ENCODE measurements around the gene PCDHA10.
"Not testable (repeated sequence)": the region's sequence is repeated elsewhere in the genome, so short reads cannot be mapped to it uniquely, and the experiment has no call there.

Gene PCDHA10

DNA sequence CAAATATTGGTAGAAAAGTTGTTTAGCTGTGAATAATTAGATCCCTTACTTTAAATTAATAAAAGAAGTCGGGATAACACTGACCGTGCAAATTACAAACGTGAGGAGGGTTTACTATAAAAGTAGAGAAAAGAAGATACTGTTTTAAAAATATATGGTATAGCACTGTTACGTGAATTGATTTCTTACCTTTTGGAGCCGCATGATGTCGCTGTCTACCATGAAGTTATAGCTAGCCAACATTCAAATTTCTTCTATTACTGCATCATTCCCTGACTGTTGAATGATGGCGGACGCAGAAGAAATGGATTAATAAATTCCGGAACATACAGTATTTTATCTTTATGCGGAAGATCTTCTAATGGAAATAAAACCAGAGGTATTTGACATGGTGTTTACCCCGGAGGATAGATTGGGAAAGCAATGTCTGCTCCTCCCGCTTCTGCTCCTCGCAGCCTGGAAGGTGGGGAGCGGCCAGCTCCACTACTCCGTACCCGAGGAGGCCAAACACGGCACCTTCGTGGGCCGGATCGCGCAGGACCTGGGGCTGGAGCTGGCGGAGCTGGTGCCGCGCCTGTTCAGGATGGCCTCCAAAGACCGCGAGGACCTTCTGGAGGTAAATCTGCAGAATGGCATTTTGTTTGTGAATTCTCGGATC, 27.9 kb upstream of the PCDHA10 start, which contains the start of gene PCDHA6:
PCDHA6 (plus strand) TSS at position 257 of the 658 bp plus-strand sequence; CDS start at position 389, 132 bp downstream.
- H3K27ac ChIP-seq (replicated peaks): no peak within 1 kb of the TSS
- TF ChIP-seq POLR2AphosphoS5 (IDR thresholded peaks at IDR 0.05; ENCODE audit: low read depth) (no peak), REST (IDR thresholded peaks at IDR 0.05; ENCODE audit: insufficient replicate concordance, low read depth) (no peak), SPI1 (IDR thresholded peaks at IDR 0.05; ENCODE audit: borderline replicate concordance, low read depth) (no peak)
- peaks cover 5% of the 10 kb centered on the region for H3K27me3 ChIP-seq (ENCODE audit: insufficient read depth, poor library complexity, severe bottlenecking)
- no peak for DNase-seq (ENCODE audit: low read depth in 1 of 2, low spot score in 1 of 2)
- no peak within 1 kb of the TSS for H3K4me3 ChIP-seq (replicated peaks; ENCODE audit: insufficient read depth, low read length)

GRCh38 chr5:140828362-140828737, 27.3 kb upstream of the PCDHA10 start:
- Histone ChIP-seq H3K27ac (replicated peaks) (no peak overlapping the region), H3K4me3 (replicated peaks; ENCODE audit: insufficient read depth, low read length) (no peak overlapping the region), H3K27me3 (ENCODE audit: insufficient read depth, poor library complexity, severe bottlenecking) (peaks cover 5% of the 10 kb centered on the region)
- DNase-seq (ENCODE audit: low read depth in 1 of 2, low spot score in 1 of 2): no peak
- no peak for TF ChIP-seq POLR2AphosphoS5 (IDR thresholded peaks at IDR 0.05; ENCODE audit: low read depth)
- no peak for TF ChIP-seq REST (IDR thresholded peaks at IDR 0.05; ENCODE audit: insufficient replicate concordance, low read depth)
- no peak for TF ChIP-seq CTCF (IDR thresholded peaks at IDR 0.05; ENCODE audit: insufficient read depth, low read length)
- TF ChIP-seq SPI1 (IDR thresholded peaks at IDR 0.05; ENCODE audit: borderline replicate concordance, low read depth): no peak
- no peak for TF ChIP-seq GABPA (IDR thresholded peaks at IDR 0.05; ENCODE audit: low read depth)

- H3K4me3 ChIP-seq (replicated peaks; ENCODE audit: insufficient read depth, low read length); H3K27ac ChIP-seq (replicated peaks); DNase-seq (ENCODE audit: low read depth in 1 of 2, low spot score in 1 of 2); H3K27me3 ChIP-seq (ENCODE audit: insufficient read depth, poor library complexity, severe bottlenecking): not testable (repeated sequence)
Measured at GRCh38 chr5:140829511-140830501, 25.9 kb upstream of the PCDHA10 start.

DNA sequence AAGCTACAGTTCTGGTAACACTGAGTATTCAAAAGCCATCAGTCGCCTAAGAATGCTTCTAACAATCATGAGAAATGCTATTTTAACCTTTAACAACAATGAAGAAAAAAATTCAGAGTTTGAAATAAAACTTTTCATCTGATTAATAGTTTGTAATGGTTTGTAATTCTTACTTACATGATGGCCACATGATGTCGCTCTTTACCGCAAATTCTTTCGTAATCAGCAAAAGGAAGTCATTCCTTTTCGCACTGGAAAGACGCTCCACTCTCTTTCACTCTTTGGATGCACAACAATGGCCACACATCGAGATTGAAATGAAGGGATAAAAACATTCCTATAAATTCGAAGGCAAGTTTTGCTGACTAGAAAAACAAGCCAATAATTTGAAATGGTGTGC, 21.7 kb upstream of the PCDHA10 start, which contains the start of gene PCDHA7:
PCDHA7 (plus strand) TSS at position 277 of the 400 bp plus-strand sequence; CDS start at position 392, 115 bp downstream.
- TF ChIP-seq POLR2AphosphoS5 (IDR thresholded peaks at IDR 0.05; ENCODE audit: low read depth) (no peak), CTCF (IDR thresholded peaks at IDR 0.05; ENCODE audit: insufficient read depth, low read length) (no peak), REST (IDR thresholded peaks at IDR 0.05; ENCODE audit: insufficient replicate concordance, low read depth) (no peak), GABPA (IDR thresholded peaks at IDR 0.05; ENCODE audit: low read depth) (no peak), SPI1 (IDR thresholded peaks at IDR 0.05; ENCODE audit: borderline replicate concordance, low read depth) (no peak)
- no peak within 1 kb of the TSS for H3K27ac ChIP-seq (replicated peaks)
- H3K4me3 ChIP-seq (replicated peaks; ENCODE audit: insufficient read depth, low read length): no peak within 1 kb of the TSS
- no peak for DNase-seq (ENCODE audit: low read depth in 1 of 2, low spot score in 1 of 2)
- no peaks in the 10 kb centered on the region for H3K27me3 ChIP-seq (ENCODE audit: insufficient read depth, poor library complexity, severe bottlenecking)

GRCh38 chr5:140834439-140835008, 21.2 kb upstream of the PCDHA10 start:
- not testable (repeated sequence) for H3K27me3 ChIP-seq (ENCODE audit: insufficient read depth, poor library complexity, severe bottlenecking); H3K4me3 ChIP-seq (replicated peaks; ENCODE audit: insufficient read depth, low read length); H3K27ac ChIP-seq (replicated peaks); DNase-seq (ENCODE audit: low read depth in 1 of 2, low spot score in 1 of 2)

Measured in HL-60 (cell line).